ENCODE results near the gene ATP4B. TPM values are rescaled to one million over a fixed set of nuclear protein-coding genes. Genes with fewer than 3 reads are reported as not detected.

Gene ATP4B
- total RNA-seq, 1 donor from 2014 or later = not detected

- intact Hi-C loops (cut with micrococcal nuclease) = no loop called here
Measured at GRCh38 chr13:113656831-113657671, 947 bp downstream of the ATP4B start.

DNA sequence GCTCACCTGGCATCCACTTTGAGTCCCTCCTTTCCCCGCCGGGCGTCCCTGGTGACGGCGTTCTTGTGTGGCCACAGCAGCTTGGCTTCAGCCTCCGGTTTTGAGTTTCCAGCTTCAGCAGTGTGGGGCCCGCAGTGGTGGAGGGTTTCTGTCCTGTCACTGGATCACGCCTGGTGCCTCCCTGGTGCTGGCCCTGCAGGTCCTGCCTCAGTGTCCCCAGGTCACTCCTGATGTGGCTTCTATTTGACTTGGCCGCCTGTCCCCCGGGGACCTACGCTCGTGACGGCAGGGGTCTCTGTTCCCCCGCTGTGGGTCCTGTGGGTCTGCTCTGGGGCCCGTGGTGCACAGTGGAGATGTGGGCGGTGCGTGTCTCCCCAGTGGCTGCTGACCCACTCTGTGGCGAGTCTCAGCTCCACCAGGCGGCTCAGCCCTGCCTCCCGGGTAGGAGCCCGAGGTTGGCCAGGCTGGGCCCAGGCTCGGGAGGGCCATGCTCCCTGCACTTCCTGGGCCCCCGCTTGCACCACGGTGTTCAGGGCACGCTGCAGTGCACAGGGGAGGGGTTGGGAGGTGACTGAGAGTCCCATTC lies 1.9 kb downstream of the ATP4B start:
- intact Hi-C loops (cut with micrococcal nuclease) = no loop called here

DNA sequence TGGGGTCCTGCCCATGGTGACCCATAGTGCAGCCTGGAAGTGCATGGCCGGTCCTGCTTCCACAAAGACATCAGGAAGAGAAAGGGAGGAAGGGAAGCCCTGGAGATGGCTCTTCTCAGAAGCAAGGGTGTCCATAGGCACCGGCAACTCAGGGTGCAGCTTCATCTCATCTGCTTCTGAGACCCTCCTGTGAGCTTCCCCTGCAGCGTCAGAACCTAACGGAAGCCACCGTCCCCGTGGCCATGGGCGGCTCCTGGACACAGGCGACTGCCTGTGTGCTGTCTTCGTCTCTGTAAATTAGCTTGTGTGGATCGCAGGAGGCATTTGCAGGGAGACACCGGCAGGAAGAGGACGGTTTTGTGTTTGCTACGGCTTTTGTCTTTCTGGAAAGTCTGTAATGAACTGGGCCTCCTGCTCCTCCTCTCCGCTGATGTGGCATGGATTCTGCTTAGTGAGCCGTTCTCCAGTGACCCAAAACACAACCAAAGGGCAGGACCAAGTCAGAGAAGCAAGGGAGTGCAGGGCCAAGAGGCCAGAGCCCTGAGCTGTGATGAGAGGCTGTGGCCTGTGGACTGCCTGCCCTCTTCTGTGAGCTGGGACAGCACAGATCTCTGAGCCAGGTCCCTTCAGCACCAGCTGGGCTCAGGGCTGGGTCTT lies 2.5 kb downstream of the ATP4B start:
- intact Hi-C loops (cut with micrococcal nuclease) = no loop called here

- intact Hi-C loops (cut with micrococcal nuclease) = no loop called here
Measured at GRCh38 chr13:113654591-113655345, 3.2 kb downstream of the ATP4B start.

DNA sequence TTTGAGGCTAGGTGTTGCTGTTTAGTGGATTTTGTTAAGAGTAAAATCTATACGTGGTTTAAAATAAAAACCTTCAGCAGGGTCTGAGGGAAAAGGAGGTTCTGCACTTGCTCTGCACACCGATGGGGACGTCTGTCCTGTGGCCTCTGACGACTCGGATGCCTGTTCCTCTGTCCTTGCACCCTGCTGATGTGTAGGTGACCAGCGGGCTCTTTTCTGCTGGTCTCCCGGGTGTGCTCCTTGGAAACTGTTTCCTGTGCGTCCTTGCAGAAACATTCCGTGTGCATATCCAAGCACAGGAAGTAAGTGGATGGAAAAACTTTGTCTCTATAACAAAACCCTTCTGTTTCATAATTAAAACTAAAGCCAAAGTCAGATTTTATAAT lies 3.8 kb downstream of the ATP4B start:
- intact Hi-C loops (cut with micrococcal nuclease) = no loop called here

DNA sequence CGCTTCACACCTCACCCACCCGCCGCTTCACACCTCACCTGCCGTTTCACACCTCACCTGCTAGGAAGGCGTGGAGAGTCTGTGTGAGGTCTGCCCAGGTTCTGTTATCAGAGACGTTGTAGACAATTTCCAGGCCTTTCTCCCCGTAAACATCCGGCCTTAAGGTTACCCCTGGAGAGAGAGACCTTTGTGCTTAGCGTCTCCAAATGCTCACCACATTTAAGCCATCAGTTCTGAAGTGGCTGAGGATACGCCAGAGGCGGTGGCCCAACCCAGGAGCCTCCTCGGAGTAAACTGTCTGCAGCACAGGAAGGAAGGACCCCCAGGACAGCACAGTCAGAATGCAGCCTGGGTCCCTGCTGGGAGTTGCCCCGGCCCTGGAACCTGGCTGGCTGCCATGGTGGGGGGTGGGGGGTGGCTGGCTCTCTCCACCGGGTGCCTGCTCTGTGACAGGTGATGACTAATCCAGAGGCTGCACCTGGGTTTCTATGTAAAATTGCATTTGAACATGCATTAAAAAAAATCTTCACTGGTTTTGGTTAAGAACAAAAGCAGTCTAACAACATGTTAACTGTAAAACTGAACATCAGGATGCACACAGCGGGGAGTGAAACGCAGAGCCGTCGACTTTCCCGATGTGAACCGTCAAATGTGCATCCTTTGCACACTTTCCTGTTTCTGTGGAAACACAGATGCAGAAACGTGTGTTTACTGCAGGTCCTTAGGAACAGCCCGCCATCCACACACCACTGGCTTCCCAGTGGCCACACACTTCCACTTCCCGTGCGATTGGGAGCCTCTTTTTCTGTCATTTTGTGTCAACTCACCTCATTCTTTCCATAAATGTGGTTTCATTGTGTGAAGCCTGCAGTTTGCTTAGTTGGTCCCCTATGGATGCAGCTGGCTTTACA lies 4.5 kb downstream of the ATP4B start:
- intact Hi-C loops (cut with micrococcal nuclease) = no loop called here

DNA sequence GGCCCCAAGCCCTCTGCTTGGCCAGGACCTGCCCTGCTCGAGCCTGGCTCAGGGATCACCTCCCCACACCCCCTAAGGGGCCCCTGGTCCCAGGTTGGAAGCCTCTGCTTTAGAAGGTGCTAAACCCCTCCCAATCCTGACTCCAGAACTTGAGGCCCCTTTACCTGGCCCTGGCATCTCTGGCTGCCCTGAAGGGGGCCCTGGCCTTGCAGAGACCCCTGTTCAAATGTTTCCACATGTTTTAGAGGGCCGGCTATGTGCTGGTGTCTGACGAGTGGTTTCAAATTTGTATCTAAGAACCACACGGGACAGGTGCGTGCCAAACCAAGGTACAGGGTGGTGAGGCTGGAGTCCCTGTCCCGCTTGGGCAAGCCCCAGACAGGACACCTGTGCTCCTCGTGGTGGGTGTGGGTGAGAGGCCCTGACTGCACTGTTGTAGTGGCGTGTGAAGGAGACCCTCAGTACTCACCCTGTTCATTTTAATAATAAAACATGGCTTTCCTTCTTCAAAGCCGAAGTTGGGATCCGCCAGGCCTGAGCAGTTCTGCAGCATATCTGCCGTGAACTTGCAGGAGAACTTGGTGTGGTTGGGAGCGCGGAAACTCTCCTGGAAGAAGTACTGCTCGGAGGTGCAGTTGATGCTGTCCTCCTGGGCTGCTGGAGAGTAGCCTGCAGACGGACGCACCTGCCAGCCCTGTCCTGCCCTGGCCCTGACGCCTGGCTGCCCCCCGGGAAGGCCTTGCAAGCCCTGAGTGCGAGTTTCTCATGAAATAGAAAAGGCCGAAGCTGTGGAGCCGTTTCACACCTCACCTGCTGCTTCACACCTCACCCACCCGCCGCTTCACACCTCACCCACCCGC lies 5.4 kb downstream of the ATP4B start:
- intact Hi-C loops (cut with micrococcal nuclease) = no loop called here

GRCh38 chr13:113651511-113652403 lies 6.2 kb downstream of the ATP4B start:
- intact Hi-C loops (cut with micrococcal nuclease) = no loop called here

DNA sequence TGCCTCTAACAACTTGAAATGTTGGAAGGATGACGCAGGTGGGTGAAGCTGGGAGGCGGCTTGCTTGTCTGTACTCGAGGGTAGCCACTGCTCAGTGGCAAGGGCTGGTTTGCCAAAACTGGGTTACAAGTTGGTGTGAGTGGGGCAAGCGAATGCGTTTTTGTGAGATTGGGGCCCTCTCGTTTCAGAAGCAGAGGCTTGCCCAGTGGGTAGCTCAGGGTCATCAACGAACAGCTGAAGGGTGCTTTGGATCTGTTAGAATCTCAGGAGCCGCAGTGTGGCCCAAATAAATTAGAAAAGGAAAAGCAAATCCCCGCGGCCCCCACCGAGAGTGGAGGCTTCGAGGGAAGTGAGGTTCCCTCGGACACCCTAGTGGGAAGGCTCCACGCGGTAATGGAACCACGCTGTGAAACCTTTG lies 7.3 kb downstream of the ATP4B start:
- intact Hi-C loops (cut with micrococcal nuclease) = no loop called here

GRCh38 chr13:113650275-113650674 lies 7.7 kb downstream of the ATP4B start:
- intact Hi-C loops (cut with micrococcal nuclease) = no loop called here

DNA sequence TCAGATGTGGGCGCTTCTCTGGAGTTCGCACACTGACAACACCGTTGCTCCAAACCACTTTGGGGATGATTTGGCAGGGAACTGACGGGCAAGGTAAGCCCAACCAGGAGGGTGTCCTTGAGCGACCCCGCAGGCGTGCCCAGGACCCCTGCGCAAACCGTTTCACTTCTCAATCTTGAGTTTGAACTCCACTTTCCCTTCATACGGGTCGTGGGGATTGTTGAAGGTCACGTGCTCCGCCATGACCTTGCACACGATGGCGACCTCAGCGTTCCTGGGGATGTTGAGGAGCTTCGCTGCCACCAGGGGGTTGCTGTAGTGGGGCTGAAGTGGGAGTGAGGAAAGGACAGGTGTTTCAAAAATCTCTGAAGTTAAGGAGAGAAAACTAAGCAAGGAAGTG lies 8.8 kb downstream of the ATP4B start:
- intact Hi-C loops (cut with micrococcal nuclease) = no loop called here

DNA sequence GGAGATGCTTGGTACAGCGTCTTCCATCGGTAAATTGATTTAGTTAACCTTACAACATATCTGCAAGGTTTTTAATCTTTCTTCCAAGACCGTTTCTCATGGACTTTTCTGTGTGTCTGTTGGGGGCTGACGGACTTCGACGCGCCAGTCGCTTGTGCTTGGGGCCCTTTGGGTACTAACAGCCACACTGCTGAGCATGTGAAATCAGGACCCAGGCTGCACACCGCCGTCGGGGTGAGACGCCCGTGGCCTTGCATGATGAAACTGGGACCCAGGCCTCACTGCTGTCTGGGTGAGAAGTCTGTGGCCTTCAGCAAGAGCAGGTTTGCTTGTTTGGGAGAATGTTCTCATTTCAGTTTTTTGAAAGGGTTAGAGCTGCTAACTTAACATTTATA lies 9.8 kb downstream of the ATP4B start:
- intact Hi-C loops (cut with micrococcal nuclease) = no loop called here

GRCh38 chr13:113647351-113648215 lies 10.4 kb downstream of the ATP4B start:
- intact Hi-C loops (cut with micrococcal nuclease) = no loop called here

DNA sequence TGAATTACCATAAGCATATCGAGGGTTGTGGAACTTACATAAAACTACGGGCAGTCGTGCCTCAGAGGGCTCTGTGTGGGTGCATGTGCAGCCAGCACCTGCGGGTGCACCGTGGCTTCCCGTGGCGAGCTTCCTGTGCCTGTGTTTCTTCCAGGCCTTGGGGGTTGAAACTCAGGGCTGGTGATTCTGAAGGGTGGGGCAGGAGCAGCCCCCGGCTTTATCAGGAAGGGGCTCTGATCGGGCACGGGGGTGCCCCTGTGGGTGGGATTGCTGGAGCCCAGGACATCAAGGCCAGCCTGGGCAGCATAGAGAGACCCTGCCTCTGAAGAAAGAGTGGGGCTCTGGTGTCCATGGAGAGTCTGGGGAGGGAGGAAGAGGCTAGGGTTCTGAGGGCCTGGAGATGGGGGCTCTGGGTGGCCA lies 11.1 kb downstream of the ATP4B start:
- intact Hi-C loops (cut with micrococcal nuclease) = no loop called here

- intact Hi-C loops (cut with micrococcal nuclease) = no loop called here
Measured at GRCh38 chr13:113646376-113646775, 11.6 kb downstream of the ATP4B start.

- intact Hi-C loops (cut with micrococcal nuclease) = no loop called here
Measured at GRCh38 chr13:113645329-113645728, 12.7 kb downstream of the ATP4B start.

- intact Hi-C loops (cut with micrococcal nuclease) = no loop called here
Measured at GRCh38 chr13:113644800-113645199, 13.2 kb downstream of the ATP4B start.

DNA sequence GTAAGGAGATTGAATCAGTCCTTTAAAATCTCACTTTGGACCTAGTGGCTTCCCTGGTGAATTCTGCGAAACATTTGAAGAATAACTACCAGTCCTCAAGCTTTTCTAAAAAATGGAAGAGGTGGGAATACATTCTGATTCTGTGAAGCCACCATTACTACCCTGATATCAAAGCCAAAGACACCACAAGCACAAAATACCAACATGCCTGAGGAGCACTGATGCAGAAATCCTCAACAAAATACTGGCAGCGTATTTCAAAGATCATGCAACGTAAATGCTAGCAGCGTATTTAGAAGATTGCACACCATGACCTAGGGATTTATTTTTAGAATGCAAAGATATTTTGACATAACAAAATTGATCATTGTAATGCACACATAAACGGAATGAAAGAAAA lies 14.4 kb downstream of the ATP4B start:
- intact Hi-C loops (cut with micrococcal nuclease) = no loop called here
